Activated CD4-positive, alpha-beta T cell treated with anti-CD3 and anti-CD28 coated beads for 4 hours (primary cell): Measurements from ENCODE around the gene TIGD6.

Source experiments
- DNase-seq, 2 donors: peaks; one replicate each; pipeline ENCODE4 v3.0.0-alpha.2; 2020

TIGD6 gene

GRCh38 chr5:150015415-150015814, 15.0 kb upstream of the TIGD6 start:
- no peak for DNase-seq

GRCh38 chr5:150014456-150014855, 14.0 kb upstream of the TIGD6 start:
- no peak for DNase-seq

GRCh38 chr5:150013931-150014330, 13.5 kb upstream of the TIGD6 start:
- no peak for DNase-seq

- DNase-seq: no peak
Observed at GRCh38 chr5:150009671-150010387, 9.4 kb upstream of the TIGD6 start.

GRCh38 chr5:150007050-150007449, 6.6 kb upstream of the TIGD6 start:
- DNase-seq: no peak

- DNase-seq: no peak
Observed at GRCh38 chr5:150006318-150006717, 5.9 kb upstream of the TIGD6 start.

GRCh38 chr5:150001660-150002486, 1.4 kb upstream of the TIGD6 start:
- peak; percentile 56 to 58 for DNase-seq

GRCh38 chr5:150000990-150001659, 671 bp upstream of the TIGD6 start:
- peak; percentile 30 to 37 for DNase-seq

- DNase-seq: no peak
Observed at GRCh38 chr5:149999866-150000255, 593 bp downstream of the TIGD6 start.

GRCh38 chr5:149999359-149999758, 1.1 kb downstream of the TIGD6 start:
- no peak for DNase-seq

GRCh38 chr5:149998281-149998680, 2.2 kb downstream of the TIGD6 start:
- no peak for DNase-seq

- DNase-seq: no peak
Observed at GRCh38 chr5:149996205-149996890, 4.1 kb downstream of the TIGD6 start.

GRCh38 chr5:149995385-149996204, 4.9 kb downstream of the TIGD6 start:
- no peak for DNase-seq

- DNase-seq: no peak
Observed at GRCh38 chr5:149993471-149993870, 7.0 kb downstream of the TIGD6 start.

GRCh38 chr5:149990518-149991376, 9.7 kb downstream of the TIGD6 start:
- peak; percentile 64 to 71 for DNase-seq

GRCh38 chr5:149988126-149988525, 12.3 kb downstream of the TIGD6 start:
- DNase-seq: no peak

GRCh38 chr5:149982505-149982904, 17.9 kb downstream of the TIGD6 start:
- no peak for DNase-seq

- DNase-seq: no peak
Observed at GRCh38 chr5:149981206-149981605, 19.2 kb downstream of the TIGD6 start.

GRCh38 chr5:149979896-149980295, 20.6 kb downstream of the TIGD6 start:
- no peak for DNase-seq

GRCh38 chr5:149975409-149975808, 25.0 kb downstream of the TIGD6 start:
- DNase-seq: no peak
